OCI-M2 (cell line): ENCODE measurements around the gene VAPB.
"Not testable (repeated sequence)": the region's sequence is repeated elsewhere in the genome, so short reads cannot be mapped to it uniquely, and the experiment has no call there.

Source experiments
- DNase-seq: peaks from one replicate; lab custom pipeline; 2025; ENCODE audit not compliant: unreplicated experiment; lab: John Stamatoyannopoulos, UW

The VAPB gene

GRCh38 chr20:58406422-58407001, 17.5 kb downstream of the VAPB start:
- no peak for DNase-seq

DNA sequence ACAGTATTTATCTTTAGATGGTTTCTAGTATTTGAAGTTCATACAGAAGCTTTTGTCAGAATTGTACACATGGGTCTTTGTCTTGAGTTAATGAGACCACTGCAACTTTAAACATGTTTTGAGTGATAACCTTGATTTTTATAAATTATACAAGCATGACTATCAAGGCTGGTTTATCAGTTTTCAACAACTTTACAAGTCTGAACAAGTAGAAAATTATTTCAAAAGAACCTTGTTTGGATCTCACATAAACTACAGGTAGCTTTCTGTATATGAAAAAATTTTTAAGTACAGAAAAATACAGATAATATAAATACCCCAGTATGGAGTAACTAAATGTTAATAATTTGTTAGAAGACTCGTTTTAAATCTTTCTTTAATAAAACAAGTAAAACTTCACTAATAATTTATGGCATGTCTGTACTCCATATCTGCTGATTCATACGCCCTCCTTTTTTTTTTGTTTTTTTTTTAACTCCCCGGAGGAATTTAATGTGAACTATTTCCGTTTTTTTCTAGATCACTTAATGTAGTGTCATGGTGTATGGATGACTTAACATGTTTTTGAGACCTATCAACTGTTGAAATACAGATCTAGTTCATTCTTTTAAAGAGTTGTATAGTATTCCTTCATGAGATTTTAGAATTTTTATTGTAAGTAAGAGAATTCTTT, 18.3 kb downstream of the VAPB start:
- no peak for DNase-seq

GRCh38 chr20:58407966-58408557, 19.0 kb downstream of the VAPB start:
- DNase-seq = no peak

GRCh38 chr20:58408603-58409246, 19.7 kb downstream of the VAPB start:
- no peak for DNase-seq

- not testable (repeated sequence) for DNase-seq
These were observed 25.2 kb downstream of the VAPB start for GRCh38 chr20:58414216-58414615.

- not testable (repeated sequence) for DNase-seq
These were observed 25.8 kb downstream of the VAPB start for GRCh38 chr20:58414786-58415185.

DNA sequence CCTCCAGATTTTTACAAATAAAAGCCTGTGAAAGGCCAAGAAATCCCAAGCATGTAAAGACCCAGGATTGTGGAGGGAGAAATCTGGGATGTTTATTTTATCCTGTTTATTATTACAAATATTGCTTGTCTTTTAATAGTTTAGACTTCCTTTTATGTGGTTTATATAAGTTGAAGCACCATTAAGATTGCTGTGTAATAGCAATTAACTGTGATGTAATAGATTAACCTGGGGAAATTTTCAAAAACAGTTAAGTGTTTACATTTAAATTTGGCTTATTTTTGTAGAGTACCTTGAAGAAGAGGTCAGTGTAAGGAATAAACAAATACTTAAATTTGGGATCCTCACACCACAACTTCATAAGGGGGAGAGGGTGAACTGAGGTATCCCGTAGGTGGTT, 27.0 kb downstream of the VAPB start:
- DNase-seq = no peak

DNA sequence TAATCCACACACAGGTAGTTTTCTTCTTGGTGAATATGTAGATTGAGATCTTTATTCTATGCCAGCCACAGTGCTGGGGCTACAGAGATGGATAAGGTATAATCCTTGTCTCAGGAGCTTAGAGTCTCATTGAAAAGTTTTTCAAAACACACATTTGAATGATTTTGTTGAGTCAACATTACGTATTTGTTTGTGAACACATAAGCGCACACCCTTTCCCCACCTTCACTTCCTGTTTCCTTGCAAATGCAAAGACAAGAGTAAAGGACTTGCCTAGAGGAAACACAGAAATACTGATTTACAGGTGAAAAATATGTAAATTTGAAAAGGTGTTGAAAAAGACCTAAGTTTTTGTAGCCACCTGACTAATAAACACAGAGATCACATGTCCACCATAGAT, 27.8 kb downstream of the VAPB start:
- no peak for DNase-seq

GRCh38 chr20:58417438-58417837, 28.4 kb downstream of the VAPB start:
- DNase-seq = no peak

- DNase-seq = no peak
These were observed 30.1 kb downstream of the VAPB start for GRCh38 chr20:58418949-58419748.

DNA sequence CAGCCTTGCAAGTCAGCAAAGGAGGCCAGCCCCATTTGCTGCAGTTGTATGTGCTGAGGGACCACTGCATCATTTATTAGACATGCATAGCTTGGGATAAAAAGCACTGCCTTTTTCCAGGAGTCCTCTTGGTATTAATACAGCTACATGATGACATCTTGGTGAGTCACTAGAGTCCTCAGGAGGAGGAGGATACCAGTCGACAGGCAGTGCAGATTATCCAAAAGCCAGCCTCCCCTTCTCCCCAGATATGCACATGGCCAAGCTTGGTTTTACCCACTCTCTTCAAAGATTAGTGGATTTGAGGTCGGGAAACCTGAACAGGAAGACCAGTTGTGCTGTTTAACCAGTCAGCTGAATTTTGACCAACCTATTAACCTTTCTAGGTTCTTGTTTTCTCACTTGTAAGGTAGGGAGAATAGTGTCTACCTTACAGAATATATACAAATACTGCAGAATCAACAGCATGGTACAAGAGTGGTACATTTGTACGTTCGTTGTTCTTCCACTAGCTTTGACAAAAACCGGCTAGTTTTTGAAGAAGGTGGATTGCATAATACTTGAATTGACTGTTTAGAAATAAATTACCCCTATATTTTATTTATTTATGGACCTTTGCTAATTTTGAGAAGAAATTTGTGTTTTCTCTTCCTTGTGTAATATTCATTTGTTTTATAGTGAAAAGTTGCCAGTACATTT, 31.9 kb downstream of the VAPB start:
- DNase-seq = no peak

DNA sequence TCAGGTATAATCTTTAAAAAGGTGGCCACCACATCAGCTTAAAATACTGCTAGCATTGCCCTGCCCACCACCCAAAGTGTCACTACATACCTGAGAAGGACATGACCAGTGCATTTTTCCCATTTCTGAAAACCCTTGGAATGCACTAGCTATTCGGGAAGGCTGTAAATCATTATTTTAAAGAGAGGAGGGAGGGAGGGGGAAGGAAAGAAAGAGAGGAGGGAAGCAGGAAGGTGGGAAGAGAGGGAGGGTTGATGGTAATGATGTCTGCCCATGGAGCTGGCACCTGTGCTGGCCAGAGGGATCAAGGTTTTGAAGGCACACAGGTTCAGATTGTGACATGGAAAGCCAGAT, 32.4 kb downstream of the VAPB start:
- DNase-seq = no peak

DNA sequence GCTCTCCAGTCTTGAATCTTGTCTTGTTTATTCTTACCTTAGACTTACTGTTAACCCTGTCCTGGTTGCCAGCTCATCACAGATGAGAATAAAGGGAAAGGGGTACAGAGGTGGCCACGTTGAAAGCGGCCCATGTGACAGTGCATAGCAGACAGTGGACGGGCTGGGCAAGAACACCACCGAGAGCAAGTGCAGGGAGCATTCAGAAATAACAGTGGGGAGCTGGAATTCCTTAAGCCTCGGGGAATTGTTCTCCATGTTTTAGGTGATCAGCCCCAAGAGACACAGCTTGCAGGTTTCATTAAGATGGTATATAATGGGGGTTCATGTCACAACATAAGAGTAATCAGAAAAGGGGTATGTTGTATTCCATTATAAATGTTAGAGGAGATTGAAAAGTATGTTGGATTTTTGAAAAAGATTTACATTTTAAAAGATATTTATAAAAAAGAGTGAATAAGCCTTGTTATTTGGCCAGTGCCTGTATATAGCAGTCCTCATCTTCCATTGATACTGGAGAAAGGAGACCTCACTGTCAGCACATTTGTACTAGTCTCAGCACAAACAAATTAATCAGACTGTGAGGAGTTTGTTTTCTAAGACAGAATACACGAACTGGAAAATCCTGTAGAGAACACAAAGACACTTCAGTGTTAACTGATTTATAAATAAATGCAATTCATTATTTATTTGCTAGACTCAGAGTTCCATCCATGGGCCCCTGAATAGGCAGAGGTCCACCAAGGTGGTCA, 35.4 kb downstream of the VAPB start:
- DNase-seq = no peak

GRCh38 chr20:58427571-58427970, 38.5 kb downstream of the VAPB start:
- DNase-seq = not testable (repeated sequence)

DNA sequence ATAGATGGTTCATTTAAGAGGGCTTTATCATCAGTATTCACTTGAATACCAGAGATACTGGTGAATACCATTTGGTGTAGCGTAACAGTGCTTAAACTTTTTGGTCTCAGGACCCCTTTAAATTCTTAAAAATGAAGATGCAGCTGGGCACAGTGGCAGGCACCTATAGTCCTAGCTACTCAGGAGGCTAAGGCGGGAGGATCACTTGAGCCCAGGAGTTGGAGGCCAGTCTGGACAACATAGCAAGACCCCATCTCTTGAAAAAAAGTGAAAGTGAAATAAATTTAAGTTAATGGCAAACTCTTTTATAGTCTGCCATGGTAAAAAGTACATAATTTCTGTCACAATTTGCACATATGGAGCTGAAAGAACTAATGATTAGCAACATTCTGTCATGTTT, 39.3 kb downstream of the VAPB start:
- no peak for DNase-seq

DNA sequence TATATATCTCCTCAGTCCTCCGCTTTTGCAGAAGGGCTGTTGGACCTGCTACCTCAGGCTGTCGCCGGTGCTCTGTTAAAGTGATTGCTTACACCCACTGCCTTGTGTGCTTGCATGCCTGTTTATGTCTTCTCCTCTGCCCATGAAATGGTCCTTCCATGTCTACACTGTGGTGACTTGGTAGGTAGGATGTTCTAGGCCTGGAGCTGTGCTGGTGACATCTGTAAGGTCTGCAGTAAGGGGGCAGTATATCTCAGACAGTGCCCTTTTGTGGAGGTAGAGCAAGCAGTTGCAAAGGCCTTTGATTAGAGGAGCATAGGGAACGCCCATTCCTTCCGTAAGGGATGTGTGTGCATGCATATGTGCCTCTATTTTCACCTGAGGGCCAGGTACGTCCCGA, 40.3 kb downstream of the VAPB start:
- no peak for DNase-seq

DNA sequence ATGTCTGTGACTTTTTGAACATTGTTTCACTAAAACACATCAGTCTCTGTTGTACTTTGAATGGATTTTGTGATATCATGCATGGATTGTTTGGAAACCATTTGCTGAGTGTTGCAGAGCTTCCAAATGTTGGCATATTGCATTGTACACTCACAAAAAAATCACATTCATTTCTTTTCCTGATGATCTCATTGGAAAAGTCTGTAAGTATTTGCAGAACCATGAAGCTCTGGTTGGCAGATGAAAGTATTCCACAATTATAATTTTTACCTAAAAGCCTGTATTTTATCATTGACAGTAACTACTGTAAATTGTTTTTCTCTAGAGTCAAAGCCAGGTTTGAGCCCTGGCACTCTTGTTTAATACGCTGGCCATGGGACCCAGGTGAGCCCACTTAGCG, 42.1 kb downstream of the VAPB start:
- DNase-seq = no peak

- DNase-seq = no peak
These were observed 43.3 kb downstream of the VAPB start for GRCh38 chr20:58432186-58432954.

- DNase-seq = no peak
These were observed 44.1 kb downstream of the VAPB start for GRCh38 chr20:58433029-58433647.
